Natural killer cell treated with Interleukin-12 subunit alpha and Interleukin-12 subunit beta and Interleukin-15 and Interleukin-18, amount 100 ng/mL, for 72 hours (primary cell): ENCODE results near the gene GPSM1. TPM values are rescaled to one million over a fixed set of nuclear protein-coding genes. Genes with fewer than 3 reads are reported as not detected.

Source experiments
- ATAC-seq, 2 donors: fragments of 150-1000 bp; cut with Tn5 transposase in 1 of 2; sonication (Bioruptor Pico), chemical (Tn5 transposase) in 1 of 2; 2 replicates each; pipeline ENCODE4 v1.10.0; 2021
- DNase-seq: peaks from one replicate; pipeline ENCODE4 v3.0.0; 2022; ENCODE audit warnings: low spot score
- H3K27ac Mint-ChIP-seq, 2 donors: 1 replicate in 1 of 2; 2 replicates in 1 of 2; pipeline ENCODE4 v1.8.0; 2022; ENCODE audit warnings: mixed read lengths in 2 of 2, mild to moderate bottlenecking in 1 of 2, moderate library complexity in 1 of 2
- H3K27me3 Mint-ChIP-seq, 2 donors: 1 replicate in 1 of 2; 2 replicates in 1 of 2; pipeline ENCODE4 v1.8.0; 2022; ENCODE audit warnings: mixed read lengths in 2 of 2
- H3K36me3 Mint-ChIP-seq: one replicate; pipeline ENCODE4 v1.8.0; 2022; ENCODE audit warnings: mixed read lengths
- H3K4me1 Mint-ChIP-seq, 2 donors: 1 replicate in 1 of 2; 2 replicates in 1 of 2; pipeline ENCODE4 v1.8.0; 2022; ENCODE audit warnings: low read depth in 2 of 2, mixed read lengths in 2 of 2, mild to moderate bottlenecking in 1 of 2
- H3K4me3 Mint-ChIP-seq: one replicate; pipeline ENCODE4 v1.8.0; 2022; ENCODE audit warnings: mixed read lengths
- H3K9me3 Mint-ChIP-seq: 2 replicates; pipeline ENCODE4 v1.8.0; 2022; ENCODE audit warnings: mixed read lengths
- total RNA-seq, 2 donors: library from RNA; stranded (reverse); gene quantifications; one replicate each; pipeline ENCODE4 v1.2.3, GENCODE V29; 2022

GPSM1 gene
- total RNA-seq, 2 donors from 2014 or later = 1.7 to 2.3 TPM

DNA sequence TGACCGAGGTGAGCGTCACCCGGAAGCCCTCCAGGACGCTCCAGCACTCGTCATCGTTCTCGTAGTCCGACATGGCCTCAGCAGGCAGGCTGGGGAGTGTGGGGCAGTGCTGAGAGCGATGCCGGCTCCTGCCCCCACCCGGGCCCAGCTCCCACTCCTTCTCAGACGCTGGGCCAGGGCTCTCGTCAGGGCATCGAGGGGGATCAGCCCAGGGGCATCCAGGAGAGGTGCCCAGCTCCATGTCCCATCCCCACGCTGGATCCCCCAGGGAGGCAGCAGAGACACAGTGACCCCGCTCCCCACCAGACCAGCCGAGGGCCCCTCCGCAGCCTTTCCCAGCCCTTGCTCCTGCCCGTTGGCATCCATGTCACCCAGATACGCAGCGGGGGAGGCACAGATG lies 44.7 kb downstream of the GPSM1 start:
- H3K4me3 Mint-ChIP-seq = no peak overlapping the region
- DNase-seq (no peak), ATAC-seq (no peak)
- H3K27me3 Mint-ChIP-seq = no peaks in the 10 kb centered on the region
- H3K9me3 Mint-ChIP-seq = no peaks in the 10 kb centered on the region
- H3K4me1 Mint-ChIP-seq = no peaks in the 10 kb centered on the region
- no peak overlapping the region for H3K27ac Mint-ChIP-seq
- no peaks in the 10 kb centered on the region for H3K36me3 Mint-ChIP-seq

DNA sequence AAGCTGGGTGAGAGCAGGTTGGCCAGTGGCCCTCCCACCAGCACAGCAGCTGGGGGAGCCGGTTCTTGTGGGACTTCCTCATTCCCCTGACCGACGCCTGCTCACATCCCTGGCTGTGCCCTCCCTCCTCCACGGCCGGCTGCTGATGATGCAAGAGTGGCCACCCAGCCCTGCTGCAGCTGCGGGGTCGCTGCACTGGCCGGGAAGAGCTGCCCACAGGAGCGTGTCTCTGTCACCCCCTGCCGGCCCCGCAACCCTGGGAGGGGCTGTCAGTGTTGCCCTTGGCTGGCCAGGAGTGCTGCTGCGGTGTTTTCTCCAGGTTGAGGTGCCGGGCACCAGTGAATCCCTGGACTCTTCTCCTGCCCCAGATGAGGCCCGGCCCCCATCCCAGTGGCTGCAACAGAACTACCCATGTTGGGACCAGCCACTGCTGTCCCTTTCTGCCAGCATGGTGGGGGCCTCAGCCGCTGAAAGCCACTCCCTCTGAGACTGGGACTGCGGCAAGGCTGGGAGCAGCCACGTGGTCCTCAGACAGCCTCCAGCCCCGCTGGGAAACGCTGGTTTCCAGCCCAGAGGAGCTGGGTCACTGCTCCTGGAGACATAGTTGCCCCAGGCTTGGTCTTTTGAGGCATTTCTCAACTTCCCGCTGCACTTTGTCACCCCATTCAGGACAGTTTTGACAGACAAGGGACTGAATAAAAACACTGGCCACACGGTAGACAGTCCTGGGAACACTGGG lies 45.4 kb downstream of the GPSM1 start:
- DNase-seq (no peak), ATAC-seq (no peak)
- Mint-ChIP-seq H3K4me1 (no peaks in the 10 kb centered on the region), H3K27ac (no peak overlapping the region), H3K4me3 (peak overlapping the region; percentile 50), H3K36me3 (no peaks in the 10 kb centered on the region), H3K27me3 (no peaks in the 10 kb centered on the region), H3K9me3 (no peaks in the 10 kb centered on the region)

DNA sequence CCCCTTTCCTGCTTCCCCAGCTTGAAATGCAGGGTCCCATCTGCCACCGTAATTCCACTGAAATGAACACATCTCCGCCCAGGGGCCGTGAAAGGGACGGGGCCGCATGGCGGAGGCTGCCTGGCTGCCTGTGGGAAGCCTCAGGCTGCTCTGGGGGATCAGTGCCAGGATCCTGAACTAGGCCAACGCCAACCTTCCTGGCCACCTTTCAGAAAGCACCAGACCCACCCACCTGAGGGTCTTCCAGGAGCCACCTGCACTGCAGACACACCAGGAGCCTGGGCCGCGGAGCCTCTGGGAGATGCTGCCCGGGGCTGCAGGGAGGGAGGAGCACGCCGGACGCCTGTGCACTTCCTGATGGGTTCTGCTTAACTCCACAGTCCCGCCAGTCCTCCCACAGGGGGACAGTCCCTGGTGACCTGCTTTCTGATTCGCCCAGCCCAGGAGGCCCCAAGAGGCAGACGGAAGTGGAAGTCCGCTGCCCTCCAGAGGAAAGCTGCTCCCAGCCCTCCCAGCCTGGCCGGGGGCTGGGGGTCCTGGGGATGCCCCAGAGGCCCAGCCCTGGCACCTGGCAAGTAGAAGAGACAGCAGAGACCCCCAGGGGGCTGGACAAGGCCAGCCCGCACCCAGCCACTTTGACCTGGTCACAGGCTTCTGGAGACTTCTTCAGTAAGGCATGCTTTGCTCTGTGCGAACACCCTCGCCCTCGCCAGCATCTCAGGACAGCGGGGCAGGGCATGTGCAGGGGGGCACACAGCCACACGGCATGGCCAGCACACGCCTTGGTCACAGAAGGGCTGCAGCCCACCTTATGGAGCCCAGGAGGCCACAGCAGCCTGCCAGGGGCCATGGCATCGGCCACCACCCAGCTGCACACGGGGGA lies 46.2 kb downstream of the GPSM1 start, which contains the start of gene CARD9:
CARD9 (minus strand) TSS at position 370 of the 883 bp plus-strand sequence. CDS start 1,591 bp downstream, outside the sequence.
- DNase-seq (no peak), ATAC-seq (peak; percentile 69 to 75)
- H3K4me3 Mint-ChIP-seq = peak within 1 kb of the TSS; percentile 50
- no peaks in the 10 kb centered on the region for H3K36me3 Mint-ChIP-seq
- H3K4me1 Mint-ChIP-seq = no peaks in the 10 kb centered on the region
- no peaks in the 10 kb centered on the region for H3K27me3 Mint-ChIP-seq
- H3K27ac Mint-ChIP-seq = no peak within 1 kb of the TSS
- H3K9me3 Mint-ChIP-seq = no peaks in the 10 kb centered on the region

- DNase-seq (no peak), ATAC-seq (no peak)
- Mint-ChIP-seq H3K27ac (no peak overlapping the region), H3K9me3 (no peaks in the 10 kb centered on the region), H3K4me1 (no peaks in the 10 kb centered on the region), H3K4me3 (no peak overlapping the region), H3K36me3 (no peaks in the 10 kb centered on the region), H3K27me3 (no peaks in the 10 kb centered on the region)
Measured at GRCh38 chr9:136374183-136374575, 46.8 kb downstream of the GPSM1 start.

DNA sequence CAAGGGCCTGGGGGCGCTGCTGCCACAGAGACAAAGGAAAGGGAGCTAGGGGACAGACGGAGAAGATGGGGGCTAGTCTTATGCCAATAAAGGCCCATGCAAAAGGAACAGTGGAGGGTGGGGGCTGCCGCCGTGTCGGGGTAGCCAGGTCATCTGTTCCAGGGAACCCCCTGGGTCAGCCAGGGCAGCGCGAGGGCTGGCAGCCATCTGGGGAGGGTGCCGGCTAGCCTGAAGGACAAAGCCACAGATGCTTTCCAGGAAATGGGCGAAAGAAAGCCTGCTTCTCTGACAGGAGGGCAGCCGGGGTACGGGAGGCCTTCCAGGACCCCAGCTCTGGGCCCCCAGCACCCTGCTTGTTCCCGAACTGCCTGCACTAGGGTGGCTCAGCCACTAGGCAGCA lies 47.8 kb downstream of the GPSM1 start:
- H3K4me3 Mint-ChIP-seq = no peak overlapping the region
- H3K36me3 Mint-ChIP-seq = no peaks in the 10 kb centered on the region
- H3K27me3 Mint-ChIP-seq = no peaks in the 10 kb centered on the region
- no peak overlapping the region for H3K27ac Mint-ChIP-seq
- no peak for DNase-seq
- H3K9me3 Mint-ChIP-seq = no peaks in the 10 kb centered on the region
- ATAC-seq = no peak
- H3K4me1 Mint-ChIP-seq = no peaks in the 10 kb centered on the region

- Mint-ChIP-seq H3K4me3 (no peak overlapping the region), H3K36me3 (no peaks in the 10 kb centered on the region), H3K27me3 (no peaks in the 10 kb centered on the region), H3K4me1 (no peaks in the 10 kb centered on the region), H3K9me3 (no peaks in the 10 kb centered on the region), H3K27ac (no peak overlapping the region)
- DNase-seq (no peak), ATAC-seq (no peak)
Measured at GRCh38 chr9:136376457-136376856, 49.1 kb downstream of the GPSM1 start.

- Mint-ChIP-seq H3K4me1 (no peaks in the 10 kb centered on the region), H3K9me3 (no peaks in the 10 kb centered on the region), H3K27me3 (no peaks in the 10 kb centered on the region), H3K4me3 (no peak overlapping the region), H3K36me3 (no peaks in the 10 kb centered on the region), H3K27ac (no peak overlapping the region)
- DNase-seq (no peak), ATAC-seq (no peak)
Measured at GRCh38 chr9:136377341-136378169, 50.2 kb downstream of the GPSM1 start.

GRCh38 chr9:136378170-136379002 lies 51.0 kb downstream of the GPSM1 start:
- H3K4me3 Mint-ChIP-seq = no peak overlapping the region
- no peaks in the 10 kb centered on the region for H3K27me3 Mint-ChIP-seq
- DNase-seq = no peak
- H3K27ac Mint-ChIP-seq = no peak overlapping the region
- no peaks in the 10 kb centered on the region for H3K36me3 Mint-ChIP-seq
- no peak for ATAC-seq
- no peaks in the 10 kb centered on the region for H3K9me3 Mint-ChIP-seq
- no peaks in the 10 kb centered on the region for H3K4me1 Mint-ChIP-seq

GRCh38 chr9:136379003-136379287 lies 51.6 kb downstream of the GPSM1 start:
- H3K36me3 Mint-ChIP-seq = no peaks in the 10 kb centered on the region
- H3K9me3 Mint-ChIP-seq = no peaks in the 10 kb centered on the region
- no peaks in the 10 kb centered on the region for H3K4me1 Mint-ChIP-seq
- no peak overlapping the region for H3K4me3 Mint-ChIP-seq
- H3K27me3 Mint-ChIP-seq = no peaks in the 10 kb centered on the region
- H3K27ac Mint-ChIP-seq = no peak overlapping the region
- DNase-seq (no peak), ATAC-seq (no peak)

DNA sequence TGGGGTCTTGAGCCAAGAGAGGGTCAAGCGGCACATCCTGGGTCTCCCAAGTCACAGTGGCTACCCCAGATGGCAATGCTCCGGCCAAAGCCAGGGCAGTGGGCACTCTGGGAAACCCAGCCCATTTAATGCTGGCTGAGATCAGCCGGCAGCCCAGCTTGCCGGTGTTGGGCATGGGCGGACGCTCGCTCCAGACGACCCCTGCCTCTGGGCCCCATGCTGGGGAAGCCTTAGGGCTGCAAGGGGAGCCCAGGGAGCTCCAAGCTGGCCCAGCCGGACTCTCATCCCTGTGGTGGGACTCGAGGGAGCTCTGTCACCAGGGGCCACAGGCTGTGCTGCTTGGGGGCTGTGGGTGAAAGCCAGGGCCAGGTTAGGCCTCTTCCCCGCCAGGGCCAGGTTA lies 52.1 kb downstream of the GPSM1 start:
- ATAC-seq (no peak), DNase-seq (no peak)
- Mint-ChIP-seq H3K27me3 (no peaks in the 10 kb centered on the region), H3K4me1 (peaks cover 0 to 4% of the 10 kb centered on the region in 2 donors), H3K27ac (no peak overlapping the region), H3K36me3 (no peaks in the 10 kb centered on the region), H3K4me3 (no peak overlapping the region), H3K9me3 (no peaks in the 10 kb centered on the region)

GRCh38 chr9:136379891-136380290 lies 52.6 kb downstream of the GPSM1 start:
- H3K27me3 Mint-ChIP-seq = no peaks in the 10 kb centered on the region
- peaks cover 5% of the 10 kb centered on the region for H3K36me3 Mint-ChIP-seq
- no peak overlapping the region for H3K4me3 Mint-ChIP-seq

DNA sequence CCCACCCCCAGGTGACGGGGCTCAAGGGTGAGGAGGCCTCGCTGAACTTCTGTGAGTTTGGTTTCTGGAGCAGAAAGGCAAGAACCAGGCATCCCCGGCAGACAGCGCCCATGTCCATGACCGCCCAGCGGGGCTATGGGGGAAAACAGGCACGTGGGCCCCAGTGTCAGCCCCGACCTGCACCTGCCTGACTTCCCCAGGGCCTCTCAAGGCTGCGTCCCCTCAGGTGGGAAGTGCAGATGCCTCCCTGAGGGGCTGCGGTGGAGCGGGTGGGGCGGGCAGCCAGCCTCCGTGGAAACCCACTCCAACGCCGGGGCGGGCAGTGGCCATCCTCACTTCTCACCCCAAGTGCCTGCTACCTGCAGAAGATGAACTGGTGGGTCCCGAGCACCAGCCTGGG lies 53.0 kb downstream of the GPSM1 start:
- H3K27ac Mint-ChIP-seq = no peak overlapping the region
- no peaks in the 10 kb centered on the region for H3K9me3 Mint-ChIP-seq
- ATAC-seq = no peak
- peaks cover 9% of the 10 kb centered on the region for H3K36me3 Mint-ChIP-seq
- peaks cover 8 to 14% of the 10 kb centered on the region in 2 donors for H3K4me1 Mint-ChIP-seq
- H3K27me3 Mint-ChIP-seq = no peaks in the 10 kb centered on the region
- H3K4me3 Mint-ChIP-seq = no peak overlapping the region
- DNase-seq = no peak

More at GRCh38 chr9:136379891-136380290, 52.6 kb downstream of the GPSM1 start:
- DNase-seq (no peak), ATAC-seq (no peak)
- Mint-ChIP-seq H3K27ac (no peak overlapping the region), H3K4me1 (peaks cover 4 to 9% of the 10 kb centered on the region in 2 donors), H3K9me3 (no peaks in the 10 kb centered on the region)

DNA sequence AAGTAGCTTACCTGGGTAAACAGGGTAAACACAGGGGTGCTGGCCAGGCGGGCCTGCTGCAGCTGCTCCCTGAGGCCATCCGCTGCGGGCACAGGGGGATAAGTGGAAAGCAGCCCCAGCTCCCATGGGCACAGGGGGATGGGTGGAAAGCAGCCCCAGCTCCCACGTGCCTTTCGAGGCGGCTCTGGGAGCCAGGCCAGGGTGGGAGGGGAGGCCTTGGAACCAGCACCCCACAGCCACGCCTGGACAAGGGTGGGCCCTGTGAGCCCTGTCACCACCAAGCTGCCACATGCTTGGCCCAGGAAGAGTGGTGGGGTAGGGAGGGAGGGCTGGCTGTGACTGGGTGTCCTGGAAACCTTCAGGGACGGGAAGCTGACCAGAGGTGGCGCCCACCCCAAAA lies 54.0 kb downstream of the GPSM1 start:
- ATAC-seq = no peak
- DNase-seq = no peak
- H3K4me3 Mint-ChIP-seq = no peak overlapping the region
- peaks cover 15% of the 10 kb centered on the region for H3K36me3 Mint-ChIP-seq
- H3K27ac Mint-ChIP-seq = no peak overlapping the region
- no peaks in the 10 kb centered on the region for H3K9me3 Mint-ChIP-seq
- H3K4me1 Mint-ChIP-seq = peaks cover 14 to 21% of the 10 kb centered on the region in 2 donors
- H3K27me3 Mint-ChIP-seq = no peaks in the 10 kb centered on the region
